SK-N-MC (cell line): ENCODE data around the gene HSPA14.

Source experiments
- EZH2 ChIP-seq: fragments of 200-600 bp; sonication (generic); IDR thresholded peaks from one replicate; pipeline ENCODE4 v1.6.1; 2017; ENCODE audit warnings: antibody characterized with exemption
- FOXP2 ChIP-seq: optimal IDR thresholded peaks from 2 replicates; pipeline ENCODE3; 2011; ENCODE audit warnings: mild to moderate bottlenecking, moderate library complexity; ENCODE audit not compliant: insufficient read depth; ENCODE audit errors: extremely low read length, control extremely low read depth
- POLR2AphosphoS5 ChIP-seq: IDR thresholded peaks from 2 replicates; pipeline ENCODE4 v1.6.1; 2012; ENCODE audit warnings: mild to moderate bottlenecking, low read depth, low read length, borderline replicate concordance

DNA sequence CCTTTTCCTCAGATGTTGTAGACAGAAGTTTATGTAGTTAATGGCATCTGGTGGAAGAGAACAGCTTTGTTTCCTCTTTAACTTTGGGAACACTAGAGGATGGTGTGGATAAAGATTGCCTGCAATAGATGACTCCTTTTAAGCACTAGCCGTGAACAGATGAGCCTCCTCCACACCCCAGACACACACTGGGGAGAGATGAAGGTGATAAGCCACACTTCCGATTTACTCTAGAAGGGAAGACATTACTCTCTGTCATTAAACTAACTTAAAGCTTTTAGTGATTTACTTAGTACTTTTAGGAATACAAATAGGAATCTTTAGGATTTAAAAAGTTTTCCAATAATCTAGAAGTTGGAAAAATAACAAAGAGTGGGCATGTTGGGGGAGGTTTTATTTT, 6.8 kb downstream of the HSPA14 start:
- TF ChIP-seq POLR2AphosphoS5 (no peak), EZH2 (no peak), FOXP2 (no peak)
